RWPE1 (cell line): ENCODE results near the gene SYT6.

Experiments
- CTCF ChIA-PET: fragments of 350-600 bp; sonication (Branson Sonifier 250); formaldehyde crosslinking; extraction: SDS; loops from one replicate; lab custom pipeline; 2021; lab: Yijun Ruan, JAX
- POLR2A ChIA-PET: fragments of 400-600 bp; formaldehyde crosslinking; extraction: SDS; loops from one replicate; lab custom pipeline; 2020; ENCODE audit warnings: antibody characterized with exemption; ENCODE audit not compliant: low non-redundant PET; lab: Yijun Ruan, JAX
- DNase-seq: peaks from one replicate; pipeline ENCODE4 v3.0.0; 2012; ENCODE audit warnings: low spot score
- H3K27ac ChIP-seq: fragments of 450-650 bp; 2 replicates; pipeline ENCODE4 v1.5.1; 2017
- TF ChIP-seq, protein P1 (sequence below): fragments of 450-650 bp; conservative IDR thresholded peaks from 2 replicates; pipeline ENCODE4 v1.5.1; 2017; ENCODE audit warnings: low read depth, mild to moderate bottlenecking

SYT6 gene

GRCh38 chr1:114093624-114094362, 59.9 kb downstream of the SYT6 start:
- no peak overlapping the region for H3K27ac ChIP-seq
- POLR2A ChIA-PET = no interaction called here
- peak; percentile 34 for DNase-seq
- TF ChIP-seq, protein P1, sequence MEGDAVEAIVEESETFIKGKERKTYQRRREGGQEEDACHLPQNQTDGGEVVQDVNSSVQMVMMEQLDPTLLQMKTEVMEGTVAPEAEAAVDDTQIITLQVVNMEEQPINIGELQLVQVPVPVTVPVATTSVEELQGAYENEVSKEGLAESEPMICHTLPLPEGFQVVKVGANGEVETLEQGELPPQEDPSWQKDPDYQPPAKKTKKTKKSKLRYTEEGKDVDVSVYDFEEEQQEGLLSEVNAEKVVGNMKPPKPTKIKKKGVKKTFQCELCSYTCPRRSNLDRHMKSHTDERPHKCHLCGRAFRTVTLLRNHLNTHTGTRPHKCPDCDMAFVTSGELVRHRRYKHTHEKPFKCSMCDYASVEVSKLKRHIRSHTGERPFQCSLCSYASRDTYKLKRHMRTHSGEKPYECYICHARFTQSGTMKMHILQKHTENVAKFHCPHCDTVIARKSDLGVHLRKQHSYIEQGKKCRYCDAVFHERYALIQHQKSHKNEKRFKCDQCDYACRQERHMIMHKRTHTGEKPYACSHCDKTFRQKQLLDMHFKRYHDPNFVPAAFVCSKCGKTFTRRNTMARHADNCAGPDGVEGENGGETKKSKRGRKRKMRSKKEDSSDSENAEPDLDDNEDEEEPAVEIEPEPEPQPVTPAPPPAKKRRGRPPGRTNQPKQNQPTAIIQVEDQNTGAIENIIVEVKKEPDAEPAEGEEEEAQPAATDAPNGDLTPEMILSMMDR = no peak
- CTCF ChIA-PET = no interaction called here

DNA sequence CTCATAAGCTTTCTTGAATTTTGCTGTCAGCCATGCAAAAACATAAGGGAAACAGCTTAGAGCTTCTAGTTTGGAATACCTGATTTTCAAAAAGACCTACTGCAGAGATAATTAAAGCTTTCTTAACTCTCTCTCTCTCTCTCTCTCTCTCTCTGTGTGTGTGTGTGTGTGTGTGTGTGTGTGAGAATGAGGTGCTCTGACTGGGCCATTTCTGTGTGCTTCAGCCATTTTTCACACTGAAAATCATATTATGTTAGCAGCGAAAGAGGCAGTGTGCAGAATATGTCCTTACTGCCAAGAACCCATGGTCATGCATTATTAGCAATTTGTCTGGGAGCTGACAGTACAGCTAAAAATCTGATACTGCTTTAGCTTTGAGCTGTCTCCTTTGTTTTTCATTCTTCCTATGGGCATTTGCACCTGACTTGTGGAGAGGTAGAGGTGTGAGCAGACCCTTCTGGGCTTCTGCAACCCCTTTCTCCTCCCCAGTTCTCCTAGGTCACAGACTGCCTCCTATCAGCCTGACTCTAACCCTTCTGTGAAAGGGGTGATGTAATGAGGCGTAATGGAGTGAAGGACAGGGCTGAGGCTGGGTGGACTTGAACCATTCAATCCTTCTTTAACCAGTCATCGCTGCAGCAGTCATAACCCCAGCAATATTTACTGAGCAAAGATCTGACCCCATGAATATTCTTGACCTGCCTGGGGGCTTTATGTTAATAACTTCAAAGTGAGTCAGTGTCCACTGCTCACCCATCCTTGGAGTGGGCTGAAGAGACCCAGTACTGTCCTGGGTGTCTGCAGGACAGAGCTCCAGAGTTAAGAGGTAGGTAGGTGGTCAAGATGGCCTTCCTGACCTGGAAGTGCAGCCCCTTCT, 61.2 kb downstream of the SYT6 start:
- POLR2A ChIA-PET = no interaction called here
- no peak overlapping the region for H3K27ac ChIP-seq
- CTCF ChIA-PET = interaction anchor here (0.6 to 1.0 kb wide), 3 partner anchors 13 to 467 kb away, joined by 3 to 5 read pairs (median 3); no protein-coding TSS in a partner anchor
- TF ChIP-seq, protein P1 = no peak
- DNase-seq = no peak

DNA sequence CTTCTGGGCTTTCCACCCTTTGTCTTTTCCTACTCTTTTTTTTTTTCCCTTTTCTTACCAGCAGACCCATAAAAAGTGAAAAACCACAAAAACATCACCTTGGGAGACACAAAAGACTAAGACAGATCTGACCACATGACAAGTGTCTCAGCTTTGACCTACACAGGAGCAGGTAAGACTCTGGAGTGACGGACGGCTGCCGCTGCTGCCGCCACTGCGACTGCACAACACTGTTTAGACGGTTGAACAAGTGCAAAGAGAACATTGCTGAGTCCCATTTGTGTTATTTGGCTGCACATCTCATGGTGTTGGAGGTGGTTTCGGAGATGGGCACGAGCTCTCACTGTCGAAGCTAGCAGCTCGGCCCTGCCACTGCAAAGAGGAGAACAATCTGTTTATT, 62.0 kb downstream of the SYT6 start:
- ChIA-PET POLR2A (no interaction called here), CTCF (interaction anchor here (1.0 kb wide), 1 partner anchor 13 kb away, joined by 3 read pairs; no protein-coding TSS in a partner anchor)
- no peak overlapping the region for H3K27ac ChIP-seq
- TF ChIP-seq, protein P1 = no peak
- no peak for DNase-seq

DNA sequence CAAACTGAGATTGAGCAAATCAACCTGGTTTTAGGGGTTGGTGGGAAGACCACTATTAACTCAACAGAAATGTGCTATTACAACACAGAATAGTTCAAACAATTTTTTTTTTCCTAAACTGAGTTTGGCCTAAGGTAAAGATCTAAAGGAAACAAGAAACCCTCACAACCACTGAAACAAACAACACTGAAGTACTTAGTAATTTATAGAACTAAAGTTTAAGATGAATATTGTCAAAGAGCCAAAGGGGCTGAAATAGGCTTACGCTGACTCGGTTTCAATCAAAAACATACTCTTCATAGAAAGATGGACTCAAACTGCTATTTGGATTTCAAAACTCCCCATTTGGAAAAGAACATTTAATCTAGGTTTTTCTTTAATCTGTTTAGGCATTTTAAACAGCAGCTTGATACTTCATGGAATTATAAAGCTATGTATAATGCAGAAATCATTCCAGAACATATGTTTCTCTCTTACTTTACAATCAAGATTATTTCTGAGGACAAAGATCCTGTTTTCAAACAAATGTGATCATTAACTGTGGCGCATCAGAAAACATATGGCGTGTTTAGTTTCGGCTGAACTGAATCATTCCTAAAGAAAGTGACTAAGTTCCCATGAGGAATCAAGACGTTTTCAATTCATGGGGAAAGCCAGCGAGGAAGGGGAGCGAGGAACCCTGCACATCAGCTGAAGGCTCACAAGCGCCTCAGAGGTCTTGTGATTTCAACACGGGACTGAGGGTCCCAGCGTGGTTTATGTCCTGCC, 62.7 kb downstream of the SYT6 start:
- POLR2A ChIA-PET = no interaction called here
- no peak overlapping the region for H3K27ac ChIP-seq
- CTCF ChIA-PET = interaction anchor here (1.0 kb wide), 1 partner anchor 14 kb away, joined by 3 read pairs; no protein-coding TSS in a partner anchor
- no peak for DNase-seq
- TF ChIP-seq, protein P1 = no peak

DNA sequence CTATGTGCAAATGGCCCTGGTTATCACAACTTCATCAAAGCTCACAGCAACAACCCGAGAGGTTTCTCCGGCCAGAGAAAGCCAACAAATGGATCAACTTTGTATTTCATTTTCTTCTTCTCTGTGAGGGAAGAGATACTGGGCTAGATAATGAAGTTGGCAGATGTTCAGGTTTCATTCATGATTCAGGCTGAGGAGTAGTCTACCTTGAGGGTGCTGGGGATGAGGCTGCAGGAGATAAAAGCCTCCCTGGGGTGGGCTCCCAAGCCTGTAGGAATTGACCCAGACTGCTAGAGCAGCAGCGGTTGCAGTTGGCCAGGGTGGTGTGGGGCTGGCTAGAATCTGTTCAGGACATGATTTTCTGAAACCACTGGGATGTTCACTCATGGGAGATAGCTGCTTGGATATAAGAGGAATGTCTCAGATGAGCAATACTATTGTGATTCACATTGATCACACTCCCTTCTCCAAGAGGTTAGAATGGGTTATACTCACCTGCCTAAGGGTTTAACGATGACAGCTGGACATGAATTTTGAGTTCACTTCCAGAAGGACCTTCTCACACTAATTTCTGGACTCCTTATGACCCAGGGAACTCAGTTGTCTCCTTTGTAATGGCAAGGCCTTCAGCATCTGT, 64.0 kb downstream of the SYT6 start:
- POLR2A ChIA-PET = no interaction called here
- H3K27ac ChIP-seq = no peak overlapping the region
- CTCF ChIA-PET = no interaction called here
- TF ChIP-seq, protein P1 = no peak
- DNase-seq = no peak
